ENCODE data around the gene TENT5A.

The TENT5A gene

GRCh38 chr6:81770381-81770780 is 17.9 kb upstream of the TENT5A start:
- no peak for DNase-seq

- DNase-seq = no peak
Observed at GRCh38 chr6:81769824-81770223, 17.3 kb upstream of the TENT5A start.

- no peak for DNase-seq
Observed at GRCh38 chr6:81768150-81768942, 15.9 kb upstream of the TENT5A start.

- no peak for DNase-seq
Observed at GRCh38 chr6:81767163-81767891, 14.8 kb upstream of the TENT5A start.

- DNase-seq = no peak
Observed at GRCh38 chr6:81766482-81767069, 14.1 kb upstream of the TENT5A start.

- DNase-seq = no peak
Observed at GRCh38 chr6:81764531-81764930, 12.1 kb upstream of the TENT5A start.

GRCh38 chr6:81763968-81764367 is 11.5 kb upstream of the TENT5A start:
- DNase-seq = no peak

GRCh38 chr6:81763051-81763450 is 10.6 kb upstream of the TENT5A start:
- no peak for DNase-seq

- no peak for DNase-seq
Observed at GRCh38 chr6:81762606-81763005, 10.1 kb upstream of the TENT5A start.

- no peak for DNase-seq
Observed at GRCh38 chr6:81762132-81762531, 9.7 kb upstream of the TENT5A start.

GRCh38 chr6:81761197-81761596 is 8.7 kb upstream of the TENT5A start:
- no peak for DNase-seq

- DNase-seq = no peak
Observed at GRCh38 chr6:81759782-81760181, 7.3 kb upstream of the TENT5A start.

GRCh38 chr6:81758221-81758620 is 5.7 kb upstream of the TENT5A start:
- DNase-seq = no peak

- DNase-seq = no peak
Observed at GRCh38 chr6:81756690-81757089, 4.2 kb upstream of the TENT5A start.

- DNase-seq = no peak
Observed at GRCh38 chr6:81755551-81755950, 3.1 kb upstream of the TENT5A start.

- no peak for DNase-seq
Observed at GRCh38 chr6:81754906-81755305, 2.4 kb upstream of the TENT5A start.

GRCh38 chr6:81753711-81754577 is 1.5 kb upstream of the TENT5A start:
- DNase-seq = peak; percentile 39 to 58

GRCh38 chr6:81752921-81753710 is 635 bp upstream of the TENT5A start:
- peak; percentile 37 to 70 for DNase-seq

- DNase-seq = no peak
Observed at GRCh38 chr6:81751388-81752083, 945 bp downstream of the TENT5A start.

GRCh38 chr6:81750681-81751387 is 1.6 kb downstream of the TENT5A start:
- no peak for DNase-seq

- no peak for DNase-seq
Observed at GRCh38 chr6:81750200-81750599, 2.3 kb downstream of the TENT5A start.
